ENCODE results near the gene SEC14L3. TPM values are rescaled to one million over a fixed set of nuclear protein-coding genes. Genes with fewer than 3 reads are reported as not detected.

SEC14L3 gene
- total and polyA plus RNA-seq, 9 donors = not detected

DNA sequence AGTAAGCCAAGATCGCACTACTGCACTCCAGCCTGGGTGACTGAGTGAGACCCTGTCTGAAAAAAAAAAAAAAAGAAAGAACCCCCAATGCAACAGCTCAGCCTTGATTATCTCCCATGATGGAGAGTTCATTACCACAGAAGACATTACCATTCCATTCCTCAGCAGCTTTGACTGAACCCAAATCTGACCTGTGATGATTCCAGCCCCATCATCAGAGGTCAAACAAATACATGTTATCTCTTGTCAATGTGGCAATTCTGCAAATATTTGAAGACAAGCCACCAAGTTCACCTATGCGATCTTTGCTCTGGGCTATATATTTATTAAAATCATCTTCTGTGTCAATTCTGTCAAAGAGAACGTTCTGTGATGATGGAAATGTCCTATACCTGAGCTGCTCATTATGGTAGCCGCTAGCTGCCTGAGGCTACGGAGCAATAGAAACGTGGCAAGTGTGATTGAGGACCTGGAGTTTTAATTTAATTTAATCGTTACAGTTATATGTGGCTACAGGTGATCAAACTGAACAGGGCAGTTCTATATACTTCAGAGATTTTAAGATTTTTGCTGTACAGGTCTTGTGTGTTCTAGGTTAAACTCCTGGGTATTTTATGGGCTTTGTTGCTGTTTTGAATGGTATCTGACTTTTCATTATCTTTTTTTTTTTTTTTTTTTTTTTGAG lies 25.8 kb upstream of the SEC14L3 start:
- no peaks in the 10 kb centered on the region for H3K4me1 ChIP-seq (ENCODE audit: insufficient read depth)
- H3K27ac ChIP-seq = no peak overlapping the region
- H3K4me3 ChIP-seq = no peak overlapping the region
- intact Hi-C loops (cut with DNase I) = no loop called here
- H3K36me3 ChIP-seq = no peaks in the 10 kb centered on the region
- no peaks in the 10 kb centered on the region for H3K27me3 ChIP-seq
- no peak for DNase-seq
- WGBS, 3 donors = 78 to 83% (median 78%) methylated on average over 7 of the region's 7 CpGs
- no peaks in the 10 kb centered on the region for H3K9me3 ChIP-seq
- TF ChIP-seq CTCF (IDR thresholded peaks at IDR 0.05) (no peak), EP300 (IDR thresholded peaks at IDR 0.05) (no peak), POLR2A (IDR thresholded peaks at IDR 0.05) (no peak)

GRCh38 chr22:30495041-30495784 lies 23.4 kb upstream of the SEC14L3 start:
- no peak for DNase-seq
- no peaks in the 10 kb centered on the region for H3K9me3 ChIP-seq
- intact Hi-C loops (cut with DNase I) = no loop called here
- TF ChIP-seq EP300 (IDR thresholded peaks at IDR 0.05) = no peak
- no peak for TF ChIP-seq CTCF (IDR thresholded peaks at IDR 0.05)
- no peak for TF ChIP-seq POLR2A (IDR thresholded peaks at IDR 0.05)
- no peaks in the 10 kb centered on the region for H3K36me3 ChIP-seq
- WGBS, 3 donors = 74 to 88% (median 84%) methylated on average over 14 of the region's 14 CpGs
- H3K4me3 ChIP-seq = no peak overlapping the region
- H3K27me3 ChIP-seq = no peaks in the 10 kb centered on the region
- no peak overlapping the region for H3K27ac ChIP-seq
- H3K4me1 ChIP-seq (ENCODE audit: insufficient read depth) = no peaks in the 10 kb centered on the region

DNA sequence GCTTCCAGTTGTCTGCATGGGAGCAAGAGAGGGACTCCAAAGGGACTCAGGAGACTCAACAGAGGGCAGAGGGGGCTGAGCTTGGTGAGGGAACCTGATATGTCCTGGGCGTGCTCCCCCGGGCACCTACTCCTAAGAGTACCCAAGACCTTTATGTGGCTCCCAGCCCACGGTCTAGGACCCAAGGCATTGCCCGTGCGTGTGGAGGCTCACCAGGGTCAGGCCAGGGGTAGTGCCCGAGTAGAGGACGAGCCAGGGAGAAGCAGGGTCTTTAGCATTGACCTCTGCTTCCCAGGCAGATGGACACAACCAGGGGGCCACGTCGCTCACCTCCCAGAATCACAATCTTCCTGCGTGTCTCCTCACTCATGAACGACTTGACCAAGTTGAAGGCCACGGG lies 20.3 kb upstream of the SEC14L3 start:
- no peak for DNase-seq
- H3K27ac ChIP-seq = no peak overlapping the region
- no peaks in the 10 kb centered on the region for H3K9me3 ChIP-seq
- 68 to 83% (median 80%) methylated on average over 12 of the region's 12 CpGs for WGBS, 3 donors
- intact Hi-C loops (cut with DNase I) = no loop called here
- no peaks in the 10 kb centered on the region for H3K4me1 ChIP-seq (ENCODE audit: insufficient read depth)
- no peaks in the 10 kb centered on the region for H3K27me3 ChIP-seq
- no peak overlapping the region for H3K4me3 ChIP-seq
- no peak for TF ChIP-seq POLR2A (IDR thresholded peaks at IDR 0.05)
- TF ChIP-seq EP300 (IDR thresholded peaks at IDR 0.05) = no peak
- TF ChIP-seq CTCF (IDR thresholded peaks at IDR 0.05) = no peak
- H3K36me3 ChIP-seq = no peaks in the 10 kb centered on the region

DNA sequence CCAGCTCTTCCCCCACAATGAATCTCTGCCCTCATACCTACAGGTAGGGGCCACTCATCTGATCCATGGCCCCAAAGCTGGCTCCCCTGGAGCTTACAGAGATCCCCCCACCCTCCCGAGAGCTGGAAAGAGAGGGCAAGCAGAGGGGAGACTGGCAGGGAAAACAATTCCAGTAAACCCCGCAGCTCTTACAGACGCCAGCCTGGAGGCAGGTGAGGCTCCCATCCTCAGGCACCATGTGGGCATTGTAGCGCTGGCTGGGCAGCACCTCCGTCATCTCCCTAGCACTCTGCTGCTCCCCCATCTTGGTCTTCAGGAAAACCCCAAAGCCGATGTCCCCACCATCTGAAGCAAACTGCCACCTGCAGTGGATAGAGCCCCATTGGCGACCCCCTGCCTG lies 19.6 kb upstream of the SEC14L3 start:
- DNase-seq = no peak
- no peak overlapping the region for H3K27ac ChIP-seq
- no peak overlapping the region for H3K4me3 ChIP-seq
- no peaks in the 10 kb centered on the region for H3K4me1 ChIP-seq (ENCODE audit: insufficient read depth)
- no peaks in the 10 kb centered on the region for H3K36me3 ChIP-seq
- no peaks in the 10 kb centered on the region for H3K9me3 ChIP-seq
- TF ChIP-seq EP300 (IDR thresholded peaks at IDR 0.05) = no peak
- TF ChIP-seq CTCF (IDR thresholded peaks at IDR 0.05) = no peak
- TF ChIP-seq POLR2A (IDR thresholded peaks at IDR 0.05) = no peak
- H3K27me3 ChIP-seq = no peaks in the 10 kb centered on the region
- intact Hi-C loops (cut with DNase I) = no loop called here
- WGBS, 3 donors = 83 to 94% (median 84%) methylated on average over 6 to 7 of the region's 7 CpGs

Data from ovary (tissue), 9 donors.